KMS-11 (cell line): ENCODE data around the gene HFM1.

Source experiments
- H2AFZ ChIP-seq: fragments of 200-600 bp; sonication (generic); 2 replicates; pipeline ENCODE4 v1.6.1; 2016; ENCODE audit warnings: antibody characterized with exemption, mixed run types, low read depth
- H3K27ac ChIP-seq: fragments of 200-600 bp; sonication (generic); 2 replicates; pipeline ENCODE4 v1.6.1; 2016; ENCODE audit warnings: mild to moderate bottlenecking, mixed run types
- H3K27me3 ChIP-seq: fragments of 200-600 bp; sonication (generic); 2 replicates; pipeline ENCODE4 v1.6.1; 2017; ENCODE audit warnings: mild to moderate bottlenecking, low read depth, mixed run types, moderate library complexity; ENCODE audit not compliant: insufficient read depth
- H3K36me3 ChIP-seq: fragments of 200-600 bp; sonication (generic); 2 replicates; pipeline ENCODE4 v1.6.1; 2017; ENCODE audit warnings: mild to moderate bottlenecking, mixed run types; ENCODE audit not compliant: insufficient read depth
- H3K4me1 ChIP-seq: fragments of 200-600 bp; sonication (generic); 2 replicates; pipeline ENCODE4 v1.6.1; 2016; ENCODE audit warnings: mild to moderate bottlenecking, low read depth, mixed run types; ENCODE audit not compliant: poor library complexity, severe bottlenecking
- H3K4me2 ChIP-seq: fragments of 200-600 bp; sonication (generic); 2 replicates; pipeline ENCODE4 v1.7.0; 2016; ENCODE audit warnings: mild to moderate bottlenecking, mixed run types
- H3K4me3 ChIP-seq: fragments of 200-600 bp; sonication (generic); IDR thresholded peaks from 2 replicates; pipeline ENCODE4 v1.6.1; 2017; ENCODE audit warnings: low read depth, low read length, mixed read lengths; ENCODE audit not compliant: insufficient read depth
- H3K79me2 ChIP-seq: fragments of 200-600 bp; sonication (generic); 2 replicates; pipeline ENCODE4 v1.6.1; 2016; ENCODE audit warnings: low read depth, mixed run types; ENCODE audit not compliant: insufficient read depth
- H3K9ac ChIP-seq: fragments of 200-600 bp; sonication (generic); 2 replicates; pipeline ENCODE4 v1.6.1; 2016; ENCODE audit warnings: mild to moderate bottlenecking, mixed run types
- H4K20me1 ChIP-seq: fragments of 200-600 bp; sonication (generic); 2 replicates; pipeline ENCODE4 v1.6.1; 2016; ENCODE audit warnings: mild to moderate bottlenecking, mixed run types; ENCODE audit not compliant: insufficient read depth
- TF ChIP-seq, protein P1 (sequence below): fragments of 200-600 bp; sonication (generic); conservative IDR thresholded peaks from 2 replicates; pipeline ENCODE4 v1.6.1; 2017; ENCODE audit warnings: low read depth, mild to moderate bottlenecking, antibody characterized with exemption, low read length, moderate library complexity, mixed read lengths

The HFM1 gene

DNA sequence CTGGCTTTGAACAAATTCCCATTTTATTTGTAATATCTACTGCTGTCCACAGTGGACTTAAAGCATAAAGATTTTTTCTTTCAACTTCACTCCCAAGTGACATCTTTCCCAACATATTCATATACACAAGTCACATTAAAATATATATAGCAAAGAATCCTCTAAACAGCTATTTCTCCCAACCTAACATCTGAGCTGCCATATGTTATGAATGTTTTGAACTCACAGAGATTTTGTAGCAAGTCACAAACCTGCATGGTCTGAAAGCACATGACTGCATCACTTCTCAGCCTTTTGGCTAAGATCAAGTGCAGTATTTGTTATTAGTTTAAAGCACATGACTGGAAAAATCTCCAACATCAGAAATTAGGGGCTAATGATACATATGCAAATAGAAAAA is 7.7 kb upstream of the HFM1 start:
- no peaks in the 10 kb centered on the region for H3K36me3 ChIP-seq
- no peaks in the 10 kb centered on the region for H3K79me2 ChIP-seq
- TF ChIP-seq, protein P1, sequence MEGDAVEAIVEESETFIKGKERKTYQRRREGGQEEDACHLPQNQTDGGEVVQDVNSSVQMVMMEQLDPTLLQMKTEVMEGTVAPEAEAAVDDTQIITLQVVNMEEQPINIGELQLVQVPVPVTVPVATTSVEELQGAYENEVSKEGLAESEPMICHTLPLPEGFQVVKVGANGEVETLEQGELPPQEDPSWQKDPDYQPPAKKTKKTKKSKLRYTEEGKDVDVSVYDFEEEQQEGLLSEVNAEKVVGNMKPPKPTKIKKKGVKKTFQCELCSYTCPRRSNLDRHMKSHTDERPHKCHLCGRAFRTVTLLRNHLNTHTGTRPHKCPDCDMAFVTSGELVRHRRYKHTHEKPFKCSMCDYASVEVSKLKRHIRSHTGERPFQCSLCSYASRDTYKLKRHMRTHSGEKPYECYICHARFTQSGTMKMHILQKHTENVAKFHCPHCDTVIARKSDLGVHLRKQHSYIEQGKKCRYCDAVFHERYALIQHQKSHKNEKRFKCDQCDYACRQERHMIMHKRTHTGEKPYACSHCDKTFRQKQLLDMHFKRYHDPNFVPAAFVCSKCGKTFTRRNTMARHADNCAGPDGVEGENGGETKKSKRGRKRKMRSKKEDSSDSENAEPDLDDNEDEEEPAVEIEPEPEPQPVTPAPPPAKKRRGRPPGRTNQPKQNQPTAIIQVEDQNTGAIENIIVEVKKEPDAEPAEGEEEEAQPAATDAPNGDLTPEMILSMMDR: no peak
- H3K27me3 ChIP-seq: no peaks in the 10 kb centered on the region
- no peak overlapping the region for H2AFZ ChIP-seq
- no peak overlapping the region for H3K4me3 ChIP-seq
- H3K4me1 ChIP-seq: no peaks in the 10 kb centered on the region
- H4K20me1 ChIP-seq: no peaks in the 10 kb centered on the region
- no peak overlapping the region for H3K27ac ChIP-seq
- no peak overlapping the region for H3K9ac ChIP-seq
- H3K4me2 ChIP-seq: no peak overlapping the region

DNA sequence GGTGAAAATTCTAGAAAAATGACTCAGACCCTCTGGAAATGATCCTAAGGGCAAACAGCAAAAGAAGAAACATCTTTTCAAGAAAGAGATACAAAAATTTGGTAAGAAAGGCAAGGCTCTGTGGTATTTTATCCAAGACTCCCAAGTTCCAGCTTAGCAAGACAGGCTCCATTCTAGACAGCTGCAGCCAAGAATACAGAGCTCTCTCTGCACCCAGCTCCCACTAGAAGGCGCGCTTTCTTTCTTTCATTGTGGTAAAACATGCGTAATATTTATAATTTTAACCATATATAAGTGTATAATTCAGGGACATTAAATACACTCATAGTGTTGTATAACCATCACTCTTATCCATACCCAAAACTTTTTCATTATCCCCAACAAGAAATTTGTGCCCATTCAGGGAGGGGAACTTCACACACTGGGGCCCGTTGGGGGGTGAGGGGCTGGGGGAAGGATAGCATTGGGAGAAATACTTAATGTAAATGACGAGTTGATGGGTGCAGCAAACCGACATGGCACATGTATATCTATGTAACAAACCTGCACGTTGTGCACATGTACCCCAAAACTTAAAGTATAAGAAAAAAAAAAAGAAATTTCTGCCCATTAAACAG is 2.2 kb upstream of the HFM1 start:
- H3K4me2 ChIP-seq: no peak overlapping the region
- H3K79me2 ChIP-seq: no peaks in the 10 kb centered on the region
- H3K36me3 ChIP-seq: no peaks in the 10 kb centered on the region

DNA sequence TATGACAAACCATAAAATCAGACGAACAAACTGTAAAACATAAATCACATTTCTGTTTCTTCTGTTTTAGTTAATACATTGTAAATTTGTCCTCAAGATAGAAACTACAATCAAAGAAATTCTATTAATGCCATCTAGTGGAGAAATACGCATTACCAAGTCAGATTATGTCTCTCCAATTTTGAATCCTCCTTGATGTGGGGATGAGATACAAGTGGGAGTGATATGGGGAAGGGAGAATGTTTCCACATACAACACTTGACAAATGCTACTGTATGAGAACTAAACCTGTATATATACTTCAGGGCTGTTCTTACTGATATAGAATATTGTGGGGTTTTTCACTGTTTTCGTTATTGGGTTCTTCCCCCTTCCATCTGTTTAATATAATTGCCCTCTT is 2.6 kb downstream of the HFM1 start:
- no peaks in the 10 kb centered on the region for H3K79me2 ChIP-seq
- no peak overlapping the region for H3K4me3 ChIP-seq
- H2AFZ ChIP-seq: no peak overlapping the region
- H3K9ac ChIP-seq: no peak overlapping the region
- peaks cover 4% of the 10 kb centered on the region for H3K4me1 ChIP-seq
- no peak overlapping the region for H3K27ac ChIP-seq
- no peak overlapping the region for H3K4me2 ChIP-seq
- TF ChIP-seq, protein P1: peak; percentile 41; the same call in 1 of the 2 replicates
- no peaks in the 10 kb centered on the region for H3K27me3 ChIP-seq
- H3K36me3 ChIP-seq: no peaks in the 10 kb centered on the region
- H4K20me1 ChIP-seq: no peaks in the 10 kb centered on the region

More for the DNA sequence above, 2.2 kb upstream of the HFM1 start:
- Histone ChIP-seq H3K4me3 (no peak overlapping the region), H3K27ac (no peak overlapping the region), H3K4me1 (peaks cover 4% of the 10 kb centered on the region), H3K9ac (no peak overlapping the region), H4K20me1 (no peaks in the 10 kb centered on the region), H2AFZ (no peak overlapping the region), H3K27me3 (no peaks in the 10 kb centered on the region)
- TF ChIP-seq, protein P1: no peak

DNA sequence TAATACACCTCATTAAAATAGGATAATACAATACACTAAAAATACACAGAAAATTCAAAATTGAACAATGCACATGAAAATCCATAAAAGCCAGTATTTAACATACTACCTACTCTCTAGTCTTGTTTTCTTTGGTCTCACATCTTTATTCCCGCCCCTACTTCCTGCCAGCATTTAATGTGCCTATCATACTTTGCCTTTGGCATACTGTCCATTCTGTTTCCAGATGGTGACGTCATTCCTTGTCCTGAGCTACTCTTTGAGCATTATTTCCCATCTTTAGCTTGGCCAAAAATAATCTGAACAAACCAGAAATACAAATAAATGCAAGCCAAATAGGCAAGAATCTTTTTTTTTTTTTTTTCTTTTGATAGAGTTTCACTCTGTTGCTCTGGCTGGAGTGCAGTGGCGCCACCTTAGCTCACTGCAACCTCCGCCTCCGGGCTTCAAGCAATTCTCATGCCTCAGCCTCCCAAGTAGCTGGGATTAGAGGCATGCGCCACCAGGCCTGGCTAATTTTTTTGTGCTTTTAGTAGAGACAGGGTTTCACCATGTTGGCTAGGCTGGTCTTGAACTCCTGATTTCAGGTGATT is 4.4 kb downstream of the HFM1 start:
- Histone ChIP-seq H3K27me3 (no peaks in the 10 kb centered on the region), H2AFZ (no peak overlapping the region), H3K4me3 (no peak overlapping the region), H3K4me1 (peaks cover 4% of the 10 kb centered on the region), H3K79me2 (no peaks in the 10 kb centered on the region), H3K36me3 (no peaks in the 10 kb centered on the region), H4K20me1 (no peaks in the 10 kb centered on the region), H3K9ac (no peak overlapping the region), H3K4me2 (no peak overlapping the region), H3K27ac (no peak overlapping the region)
- TF ChIP-seq, protein P1: no peak
